Fibroblast of lung (primary cell): ENCODE measurements around the gene SLC37A2. TPM values are rescaled to one million over a fixed set of nuclear protein-coding genes. Genes with fewer than 3 reads are reported as not detected.

Experiments used
- DNase-seq, 2 donors: peaks; one replicate each; pipeline versions ENCODE4 v3.0.0 to v3.0.0-alpha.2; 2010; ENCODE audit warnings: low read depth in 2 of 2
- H2AFZ ChIP-seq: 2 replicates; pipeline ENCODE4 v1.5.1; 2012; ENCODE audit warnings: low read length, control low read depth, inconsistent platforms
- H3K27ac ChIP-seq: 2 replicates; pipeline ENCODE4 v1.5.1; 2011; ENCODE audit warnings: low read length, control low read depth; ENCODE audit not compliant: insufficient read depth
- H3K27me3 ChIP-seq: 2 replicates; pipeline ENCODE4 v1.5.1; 2011; ENCODE audit warnings: mild to moderate bottlenecking, low read length; ENCODE audit not compliant: control insufficient read depth, insufficient read depth
- H3K36me3 ChIP-seq: 2 replicates; pipeline ENCODE4 v1.5.1; 2011; ENCODE audit warnings: low read length; ENCODE audit not compliant: control insufficient read depth, insufficient read depth
- H3K4me1 ChIP-seq: 2 replicates; pipeline ENCODE4 v1.5.1; 2011; ENCODE audit warnings: low read length; ENCODE audit not compliant: control insufficient read depth, insufficient read depth; ENCODE audit errors: extremely low read depth
- H3K4me2 ChIP-seq: 2 replicates; pipeline ENCODE4 v1.5.1; 2011; ENCODE audit warnings: low read length, control low read depth; ENCODE audit not compliant: insufficient read depth; ENCODE audit errors: extremely low read depth
- H3K4me3 ChIP-seq, 4 experiments: fragments of 200-600 bp in 1 of 4; sonication (generic) in 1 of 4; replicated peaks in 1 of 4; 2 replicates each; pipeline ENCODE4 v1.5.1; 2011 to 2016; ENCODE audit warnings: low read length in 4 of 4, low read depth in 3 of 4, mild to moderate bottlenecking in 3 of 4, control low read depth in 2 of 4, inconsistent platforms in 1 of 4, mixed read lengths in 1 of 4; ENCODE audit not compliant: insufficient read depth in 1 of 4; ENCODE audit errors: control extremely low read depth in 1 of 4
- H3K79me2 ChIP-seq: 2 replicates; pipeline ENCODE4 v1.5.1; 2012; ENCODE audit warnings: mild to moderate bottlenecking, low read length, inconsistent platforms; ENCODE audit not compliant: control insufficient read depth, insufficient read depth
- H3K9ac ChIP-seq: 2 replicates; pipeline ENCODE4 v1.5.1; 2011; ENCODE audit warnings: mild to moderate bottlenecking, low read length, control low read depth; ENCODE audit not compliant: insufficient read depth
- H3K9me3 ChIP-seq: 2 replicates; pipeline ENCODE4 v1.5.1; 2012; ENCODE audit warnings: low read depth, low read length; ENCODE audit not compliant: control insufficient read depth, insufficient read depth
- H4K20me1 ChIP-seq: 2 replicates; pipeline ENCODE4 v1.5.1; 2011; ENCODE audit warnings: low read length; ENCODE audit not compliant: control insufficient read depth, insufficient read depth; ENCODE audit errors: extremely low read depth
- CTCF ChIP-seq, 2 donors: IDR thresholded peaks in 1 of 2; conservative IDR thresholded peaks in 1 of 2; 1 replicate in 1 of 2; 2 replicates in 1 of 2; pipeline ENCODE4 v1.5.1; 2011 to 2012; ENCODE audit warnings: low read length in 2 of 2, control low read depth in 1 of 2, inconsistent platforms in 1 of 2, low read depth in 1 of 2, mild to moderate bottlenecking in 1 of 2
- EZH2 ChIP-seq: IDR thresholded peaks from 2 replicates; pipeline ENCODE4 v1.5.1; 2012; ENCODE audit warnings: low read length, control low read depth, mild to moderate bottlenecking; ENCODE audit errors: missing control alignments
- polyA plus RNA-seq, 2 donors: library from polyadenylated mRNA; depleted of rRNA in 1 of 2; stranded (reverse) in 1 of 2; unstranded in 1 of 2; fragments of >200 nt; gene quantifications; 2 replicates each; pipeline ENCODE4 v1.2.1, GENCODE V29; 2011 to 2012; ENCODE audit warnings: missing spikeins in 1 of 2
- total RNA-seq: library from RNA; depleted of rRNA; stranded (reverse); fragments of >200 nt; gene quantifications from 2 replicates; pipeline ENCODE4 v1.2.1, GENCODE V29; 2014

SLC37A2 gene
- total and polyA plus RNA-seq, 2 donors (not counting 1 experiment from before 2014, with no cell fraction given): 0.36 to 0.83 TPM

- no peaks in the 10 kb centered on the region for H3K79me2 ChIP-seq
- no peak overlapping the region for H3K27ac ChIP-seq
Observed at GRCh38 chr11:125072218-125072960, 9.3 kb downstream of the SLC37A2 start.

GRCh38 chr11:125072961-125073590 is 10.0 kb downstream of the SLC37A2 start:
- no peak for TF ChIP-seq EZH2
- no peak for TF ChIP-seq CTCF (conservative IDR thresholded peaks at IDR 0.05 in 1 of 2, IDR thresholded peaks at IDR 0.05 in 1 of 2; ENCODE audit: low read depth in 1 of 2, low read length in 2 of 2)
- Histone ChIP-seq H2AFZ (no peak overlapping the region), H3K36me3 (no peaks in the 10 kb centered on the region), H4K20me1 (no peaks in the 10 kb centered on the region), H3K4me3 (no peak overlapping the region), H3K27ac (no peak overlapping the region), H3K4me2 (no peak overlapping the region), H3K79me2 (no peaks in the 10 kb centered on the region), H3K4me1 (peaks cover 12% of the 10 kb centered on the region), H3K27me3 (no peaks in the 10 kb centered on the region), H3K9ac (no peak overlapping the region), H3K9me3 (no peaks in the 10 kb centered on the region)
- no peak for DNase-seq

More at GRCh38 chr11:125072218-125072960, 9.3 kb downstream of the SLC37A2 start:
- Histone ChIP-seq H4K20me1 (no peaks in the 10 kb centered on the region), H3K9ac (no peak overlapping the region), H3K4me2 (no peak overlapping the region), H3K4me1 (peaks cover 12% of the 10 kb centered on the region), H3K4me3 (no peak overlapping the region), H2AFZ (no peak overlapping the region), H3K9me3 (no peaks in the 10 kb centered on the region), H3K27me3 (no peaks in the 10 kb centered on the region), H3K36me3 (no peaks in the 10 kb centered on the region)
- TF ChIP-seq CTCF (conservative IDR thresholded peaks at IDR 0.05 in 1 of 2, IDR thresholded peaks at IDR 0.05 in 1 of 2; ENCODE audit: low read depth in 1 of 2, low read length in 2 of 2) (no peak), EZH2 (no peak)
- no peak for DNase-seq

- Histone ChIP-seq H3K9ac (no peak overlapping the region), H3K27ac (no peak overlapping the region), H2AFZ (no peak overlapping the region), H4K20me1 (no peaks in the 10 kb centered on the region), H3K36me3 (no peaks in the 10 kb centered on the region), H3K4me3 (no peak overlapping the region), H3K27me3 (no peaks in the 10 kb centered on the region), H3K4me1 (peaks cover 12% of the 10 kb centered on the region), H3K4me2 (no peak overlapping the region), H3K9me3 (no peaks in the 10 kb centered on the region), H3K79me2 (no peaks in the 10 kb centered on the region)
- TF ChIP-seq CTCF (conservative IDR thresholded peaks at IDR 0.05 in 1 of 2, IDR thresholded peaks at IDR 0.05 in 1 of 2; ENCODE audit: low read depth in 1 of 2, low read length in 2 of 2) (no peak), EZH2 (no peak)
- no peak for DNase-seq
Observed at GRCh38 chr11:125073616-125074483, 10.7 kb downstream of the SLC37A2 start.
